Hematopoietic multipotent progenitor cell (in vitro differentiated cells): ENCODE results near the gene C6orf136. TPM values are rescaled to one million over a fixed set of nuclear protein-coding genes. Genes with fewer than 3 reads are reported as not detected.
"Not testable (repeated sequence)": the region's sequence is repeated elsewhere in the genome, so short reads cannot be mapped to it uniquely, and the experiment has no call there.

Experiments
- DNase-seq, 3 donors: peaks; one replicate each; pipeline ENCODE4 v3.0.0-alpha.2; 2011 to 2015; ENCODE audit warnings: low read depth in 2 of 3, low spot score in 2 of 3
- total RNA-seq: library from RNA; depleted of rRNA; stranded (reverse); fragments of >200 nt; gene quantifications from one replicate; pipeline ENCODE4 v1.2.3, GENCODE V29; 2012

C6orf136 gene
- total RNA-seq, 1 donor = 12.9 TPM

GRCh38 chr6:30655743-30656094, 8.8 kb downstream of the C6orf136 start:
- no peak for DNase-seq

- no peak for DNase-seq
These were observed 9.6 kb downstream of the C6orf136 start for GRCh38 chr6:30656513-30656912.

GRCh38 chr6:30657454-30657853, 10.5 kb downstream of the C6orf136 start:
- DNase-seq = no peak

GRCh38 chr6:30657922-30658321, 11.0 kb downstream of the C6orf136 start:
- DNase-seq = not testable (repeated sequence)

- DNase-seq = no peak
These were observed 18.2 kb downstream of the C6orf136 start for GRCh38 chr6:30664994-30665767.

- DNase-seq = not testable (repeated sequence)
These were observed 19.4 kb downstream of the C6orf136 start for GRCh38 chr6:30666300-30666699.

GRCh38 chr6:30670760-30671527, 24.0 kb downstream of the C6orf136 start:
- DNase-seq = peak in 1 of 3 donors; percentile 40

- DNase-seq = peak; percentile 89 to 97 (median 97)
These were observed 25.7 kb downstream of the C6orf136 start, which contains the start of gene DHX16 for GRCh38 chr6:30672445-30673253. DHX16 (minus strand) TSS chr6:30673006; CDS start chr6:30672841, 165 bp downstream.

GRCh38 chr6:30676660-30677285, 29.8 kb downstream of the C6orf136 start:
- no peak for DNase-seq

- DNase-seq = peak; percentile 86 to 93 (median 89)
These were observed 32.2 kb downstream of the C6orf136 start for GRCh38 chr6:30678964-30679726.

- DNase-seq = no peak
These were observed 33.0 kb downstream of the C6orf136 start for GRCh38 chr6:30679765-30680535.

GRCh38 chr6:30681766-30682142, 34.8 kb downstream of the C6orf136 start:
- no peak for DNase-seq

GRCh38 chr6:30682143-30683117, 35.5 kb downstream of the C6orf136 start:
- DNase-seq = peak; percentile 75 to 99 (median 98)

- DNase-seq = no peak
These were observed 36.4 kb downstream of the C6orf136 start for GRCh38 chr6:30683183-30683979.

GRCh38 chr6:30683980-30684338, 37.0 kb downstream of the C6orf136 start:
- no peak for DNase-seq

GRCh38 chr6:30684386-30685156, 37.6 kb downstream of the C6orf136 start:
- peak in 2 of 3 donors; percentile 50 to 53 for DNase-seq
